Natural killer cell (primary cell): ENCODE measurements around the gene TLR10. TPM values are rescaled to one million over a fixed set of nuclear protein-coding genes. Genes with fewer than 3 reads are reported as not detected.

ENCODE experiments used
- ATAC-seq, 3 donors: fragments of 150-1000 bp in 2 of 3; fragments of 200-7000 bp in 1 of 3; cut with Tn5 transposase; 1 replicate in 1 of 3; 2 replicates in 2 of 3; pipeline ENCODE4 v1.10.0; 2021; ENCODE audit warnings: mild to moderate bottlenecking in 2 of 3, moderate library complexity in 2 of 3
- DNase-seq, 2 donors: peaks; one replicate each; pipeline versions ENCODE4 v3.0.0 to v3.0.0-alpha.2; 2013 to 2021; ENCODE audit warnings: mixed read lengths in 1 of 2
- H3K27ac ChIP-seq: one replicate; pipeline ENCODE4 v1.5.1; 2013; ENCODE audit warnings: mild to moderate bottlenecking, low read length
- H3K27me3 ChIP-seq: one replicate; pipeline ENCODE4 v1.6.1; 2013; ENCODE audit warnings: low read length; ENCODE audit not compliant: control insufficient read depth, insufficient read depth
- H3K36me3 ChIP-seq: one replicate; pipeline ENCODE4 v1.6.1; 2013; ENCODE audit warnings: low read length; ENCODE audit not compliant: control insufficient read depth, insufficient read depth
- H3K4me1 ChIP-seq: one replicate; pipeline ENCODE4 v1.6.1; 2013; ENCODE audit warnings: low read length; ENCODE audit not compliant: control insufficient read depth, insufficient read depth
- H3K4me3 ChIP-seq: one replicate; pipeline ENCODE4 v1.5.1; 2013; ENCODE audit warnings: low read length
- H3K9me3 ChIP-seq: one replicate; pipeline ENCODE4 v1.6.1; 2013; ENCODE audit warnings: low read length; ENCODE audit not compliant: control insufficient read depth, insufficient read depth
- H3K27ac Mint-ChIP-seq, 2 donors: one replicate each; pipeline ENCODE4 v1.8.0; 2022; ENCODE audit warnings: mild to moderate bottlenecking in 2 of 2, mixed read lengths in 2 of 2, moderate library complexity in 1 of 2
- H3K27me3 Mint-ChIP-seq, 2 donors: one replicate each; pipeline ENCODE4 v1.8.0; 2022; ENCODE audit warnings: low read depth in 2 of 2, mixed read lengths in 2 of 2
- H3K36me3 Mint-ChIP-seq: one replicate; pipeline ENCODE4 v1.8.0; 2022; ENCODE audit warnings: mixed read lengths
- H3K4me1 Mint-ChIP-seq, 2 donors: one replicate each; pipeline ENCODE4 v1.8.0; 2022; ENCODE audit warnings: mixed read lengths in 2 of 2
- H3K4me3 Mint-ChIP-seq: one replicate; pipeline ENCODE4 v1.8.0; 2022; ENCODE audit warnings: mild to moderate bottlenecking, moderate library complexity, mixed read lengths
- H3K9me3 Mint-ChIP-seq, 2 donors: one replicate each; pipeline ENCODE4 v1.8.0; 2022; ENCODE audit warnings: mixed read lengths in 2 of 2
- CTCF ChIP-seq: fragments of 200-600 bp; IDR thresholded peaks from one replicate; pipeline ENCODE4 v1.8.0; 2022; ENCODE audit warnings: antibody characterized with exemption
- WGBS: methylation state at CpG from one replicate; pipeline ENCODE4 v1.1.7; 2013; ENCODE audit warnings: missing lambda C conversion rate; ENCODE audit not compliant: insufficient coverage; 5-methylcytosine and 5-hydroxymethylcytosine counted together
- intact Hi-C: fragments of 100-400 bp; cut with micrococcal nuclease; formaldehyde crosslinking; loops from one replicate; pipeline ENCODE4 v1.14.2; 2022
- total RNA-seq, 4 donors: library from RNA; stranded (reverse); fragments of 120-200 nt in 1 of 4; gene quantifications; one replicate each; pipeline versions ENCODE4 v1.2.3 to v1.2.4, GENCODE V29; 2013 to 2022

Gene TLR10
- total RNA-seq = under 1 TPM; 0.31 to 0.63 (median 0.59) TPM
- total RNA-seq (2013) = 63.3 TPM

DNA sequence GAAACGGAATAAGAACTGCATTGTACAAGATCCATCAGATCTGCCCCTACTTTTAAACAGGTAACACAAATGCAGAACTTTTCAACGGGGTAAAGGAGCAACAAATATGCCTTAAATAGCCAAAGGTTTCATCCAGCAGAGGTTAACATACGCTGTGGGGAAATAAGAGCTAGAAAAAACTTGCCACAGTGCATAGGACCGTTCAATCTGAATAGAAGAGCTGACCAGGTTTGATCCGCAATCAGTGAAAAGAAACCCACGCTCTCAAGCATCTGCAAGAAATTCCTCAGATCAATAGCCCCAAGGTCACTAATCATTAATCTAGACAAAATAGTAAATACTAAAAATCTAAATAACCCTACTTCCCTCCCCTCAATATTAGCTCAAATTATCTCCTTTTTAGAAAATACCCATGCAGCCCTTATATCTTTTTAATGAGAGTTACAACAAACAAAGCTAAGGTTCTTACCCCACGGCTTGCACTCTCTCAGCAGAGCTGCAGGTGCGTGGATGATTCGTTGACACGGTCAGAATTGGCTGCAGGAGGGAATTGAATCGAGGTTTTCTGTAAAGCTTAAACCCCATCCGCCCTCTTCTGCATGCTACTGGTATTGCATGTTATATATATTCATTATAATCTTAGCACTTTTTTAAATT is at the start of gene TLR10:
TSS of gene TLR10 (minus strand) at position 539 of the 657 bp plus-strand sequence. CDS start 7,400 bp downstream, outside the sequence.
- ATAC-seq (peak; percentile 80 to 89 (median 85)), DNase-seq (peak in 1 of 2 donors; percentile 76)
- peak within 1 kb of the TSS; percentile 47 for H3K27ac ChIP-seq
- H3K4me1 ChIP-seq = peaks cover 5% of the 10 kb centered on the region
- H3K36me3 ChIP-seq = no peaks in the 10 kb centered on the region
- peak; percentile 81 for TF ChIP-seq CTCF
- peak within 1 kb of the TSS; percentile 35 for H3K4me3 ChIP-seq
- intact Hi-C loops = loop anchor here (1.0 kb wide), 2 partner anchors 23 to 603 kb away; no protein-coding TSS in a partner anchor
- H3K4me1 Mint-ChIP-seq = peaks cover 5% of the 10 kb centered on the region in 2 donors
- H3K4me3 Mint-ChIP-seq = no peak within 1 kb of the TSS
- peaks cover 3 to 8% of the 10 kb centered on the region in 2 donors for H3K27me3 Mint-ChIP-seq
- H3K27ac Mint-ChIP-seq = no peak within 1 kb of the TSS
- H3K27me3 ChIP-seq = no peaks in the 10 kb centered on the region
- WGBS = 49% methylated on average over 7 of the region's 12 CpGs
- H3K36me3 Mint-ChIP-seq = no peaks in the 10 kb centered on the region
- no peaks in the 10 kb centered on the region for H3K9me3 Mint-ChIP-seq
- H3K9me3 ChIP-seq = no peaks in the 10 kb centered on the region

GRCh38 chr4:38832206-38832605 is 49.4 kb upstream of the TLR10 start:
- no peaks in the 10 kb centered on the region for H3K27me3 Mint-ChIP-seq
- no peak overlapping the region for H3K4me3 ChIP-seq
- DNase-seq = no peak
- H3K4me3 Mint-ChIP-seq = no peak overlapping the region
- intact Hi-C loops = no loop called here
- H3K27ac Mint-ChIP-seq = no peak overlapping the region
- H3K36me3 Mint-ChIP-seq = peaks cover 8% of the 10 kb centered on the region
- H3K4me1 ChIP-seq = peaks cover 9% of the 10 kb centered on the region
- H3K27me3 ChIP-seq = no peaks in the 10 kb centered on the region
- 96% methylated on average over 1 of the region's 1 CpG for WGBS
- H3K9me3 ChIP-seq = no peaks in the 10 kb centered on the region
- H3K36me3 ChIP-seq = peaks cover 14% of the 10 kb centered on the region
- TF ChIP-seq CTCF = no peak
- no peak overlapping the region for H3K27ac ChIP-seq
- H3K9me3 Mint-ChIP-seq = peaks cover 4 to 8% of the 10 kb centered on the region in 2 donors
- peaks cover 15 to 18% of the 10 kb centered on the region in 2 donors for H3K4me1 Mint-ChIP-seq
- no peak for ATAC-seq

DNA sequence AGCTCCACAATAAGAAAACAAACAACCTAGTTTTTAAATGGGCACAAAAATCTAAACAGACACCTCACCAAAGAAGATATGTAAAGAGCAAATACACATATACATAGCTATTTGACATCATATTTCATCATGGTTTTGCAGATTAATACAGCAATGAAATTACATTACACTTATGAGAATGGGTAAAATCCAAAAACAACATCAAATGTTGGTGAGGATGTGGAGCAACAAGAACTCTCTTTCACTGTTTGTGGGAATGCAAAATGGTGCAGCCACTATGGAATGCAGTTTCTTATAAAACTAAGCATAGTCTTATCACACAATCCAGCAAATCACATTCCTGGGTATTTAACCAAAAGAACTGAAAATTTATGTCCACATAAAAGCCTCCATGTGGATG is 48.9 kb upstream of the TLR10 start:
- H3K27me3 ChIP-seq = no peaks in the 10 kb centered on the region
- peaks cover 16% of the 10 kb centered on the region for H3K36me3 ChIP-seq
- Mint-ChIP-seq H3K36me3 (peaks cover 8% of the 10 kb centered on the region), H3K27me3 (no peaks in the 10 kb centered on the region), H3K9me3 (peaks cover 4 to 8% of the 10 kb centered on the region in 2 donors), H3K4me3 (no peak overlapping the region), H3K27ac (no peak overlapping the region), H3K4me1 (peaks cover 15 to 17% of the 10 kb centered on the region in 2 donors)
- H3K27ac ChIP-seq = no peak overlapping the region
- no peak for DNase-seq
- no peak overlapping the region for H3K4me3 ChIP-seq
- peaks cover 9% of the 10 kb centered on the region for H3K4me1 ChIP-seq
- no peak for ATAC-seq
- intact Hi-C loops = no loop called here
- no peak for TF ChIP-seq CTCF
- no peaks in the 10 kb centered on the region for H3K9me3 ChIP-seq

DNA sequence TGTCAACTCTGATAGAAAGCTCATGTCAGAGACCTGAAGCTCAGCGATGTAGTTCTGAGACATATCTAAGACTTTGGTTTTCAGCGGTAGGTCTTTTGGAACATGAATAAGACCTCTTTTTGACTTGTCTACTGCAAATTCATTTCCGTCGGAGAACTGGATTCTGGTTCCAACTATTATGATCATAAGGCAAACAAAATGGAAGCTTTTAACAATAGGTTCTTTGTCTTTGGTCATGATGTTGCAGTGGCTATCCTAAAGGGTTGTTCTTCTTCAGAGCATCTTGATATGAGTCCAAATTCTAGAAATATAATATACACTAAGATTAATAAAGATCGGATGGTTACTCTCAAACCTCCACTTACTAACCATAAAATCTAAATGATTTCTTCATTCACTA is 46.4 kb upstream of the TLR10 start:
- Mint-ChIP-seq H3K4me1 (peaks cover 8 to 17% of the 10 kb centered on the region in 2 donors), H3K36me3 (peaks cover 14% of the 10 kb centered on the region), H3K9me3 (peaks cover 0 to 2% of the 10 kb centered on the region in 2 donors), H3K27me3 (no peaks in the 10 kb centered on the region), H3K4me3 (no peak overlapping the region), H3K27ac (no peak overlapping the region)
- Histone ChIP-seq H3K27ac (no peak overlapping the region), H3K9me3 (no peaks in the 10 kb centered on the region), H3K4me3 (no peak overlapping the region), H3K36me3 (peaks cover 18% of the 10 kb centered on the region), H3K27me3 (no peaks in the 10 kb centered on the region), H3K4me1 (peaks cover 9% of the 10 kb centered on the region)
- DNase-seq (no peak), ATAC-seq (no peak)
- intact Hi-C loops = no loop called here
- TF ChIP-seq CTCF = no peak
- WGBS = 96% methylated on average over 4 of the region's 5 CpGs
